OCI-LY7 (cell line): ENCODE measurements around the gene ANGPTL7.

ENCODE experiments used
- CTCF ChIP-seq: fragments of 200-600 bp; sonication (generic); conservative IDR thresholded peaks from 2 replicates; pipeline ENCODE4 v1.5.1; 2014; ENCODE audit warnings: mild to moderate bottlenecking, antibody characterized with exemption, low read length, moderate library complexity, mixed read lengths
- EZH2phosphoT487 ChIP-seq: fragments of 200-600 bp; sonication (generic); IDR thresholded peaks from 2 replicates; pipeline ENCODE4 v1.6.1; 2018; ENCODE audit warnings: low read depth, borderline replicate concordance, mild to moderate bottlenecking, mixed run types, antibody characterized with exemption, low read length, moderate library complexity, mixed read lengths

- TF ChIP-seq CTCF (no peak), EZH2phosphoT487 (no peak)
Observed at GRCh38 chr1:11143907-11144306, 45.2 kb upstream of the ANGPTL7 start.
